WTC11 (cell line): ENCODE measurements around the gene ARMC6. TPM values are rescaled to one million over a fixed set of nuclear protein-coding genes. Genes with fewer than 3 reads are reported as not detected.

Source experiments
- ATAC-seq: fragments of 200-7000 bp; cut with Tn5 transposase; 2 replicates; pipeline ENCODE4 v1.10.0; 2021; ENCODE audit warnings: mild to moderate bottlenecking, moderate library complexity
- CTCF ChIA-PET: fragments of 300-600 bp; sonication (Branson Sonifier 250); formaldehyde crosslinking; loops from one replicate; lab custom pipeline; 2021; ENCODE audit warnings: antibody characterized with exemption; lab: Charles Lee
- POLR2A ChIA-PET: fragments of 350-600 bp; sonication (Branson Sonifier 250); formaldehyde crosslinking; loops from one replicate; lab custom pipeline; 2021; ENCODE audit warnings: antibody characterized with exemption; lab: Charles Lee
- DNase-seq: peaks from one replicate; pipeline ENCODE4 v3.0.0; 2021; ENCODE audit warnings: low spot score
- H3K27ac Mint-ChIP-seq: 2 replicates; pipeline ENCODE4 v1.8.0; 2021; ENCODE audit warnings: mixed read lengths
- H3K27me3 Mint-ChIP-seq: 2 replicates; pipeline ENCODE4 v1.8.0; 2021; ENCODE audit warnings: low read depth, mild to moderate bottlenecking, moderate library complexity, mixed read lengths
- H3K36me3 Mint-ChIP-seq: 2 replicates; pipeline ENCODE4 v1.8.0; 2021; ENCODE audit warnings: mixed read lengths
- H3K4me1 Mint-ChIP-seq: 2 replicates; pipeline ENCODE4 v1.8.0; 2022; ENCODE audit warnings: mixed read lengths
- H3K4me3 Mint-ChIP-seq: 2 replicates; pipeline ENCODE4 v1.8.0; 2021; ENCODE audit warnings: mild to moderate bottlenecking, moderate library complexity, mixed read lengths
- H3K9me3 Mint-ChIP-seq: 2 replicates; pipeline ENCODE4 v1.8.0; 2021; ENCODE audit warnings: mixed read lengths
- CREM ChIP-seq: sonication (generic); formaldehyde crosslinking; IDR thresholded peaks from 2 replicates; pipeline ENCODE4 v1.8.1; 2022; ENCODE audit warnings: mild to moderate bottlenecking, missing genetic modification reagents, moderate library complexity
- ESRRA ChIP-seq: sonication (generic); formaldehyde crosslinking; IDR thresholded peaks from 2 replicates; pipeline ENCODE4 v1.8.1; 2022; ENCODE audit warnings: mild to moderate bottlenecking, missing genetic modification reagents, borderline replicate concordance
- KAT7 ChIP-seq: sonication (generic); formaldehyde crosslinking; IDR thresholded peaks from 2 replicates; pipeline ENCODE4 v1.8.1; 2023; ENCODE audit warnings: missing genetic modification reagents, mild to moderate bottlenecking, borderline replicate concordance
- NFE2L1 ChIP-seq: sonication (generic); formaldehyde crosslinking; IDR thresholded peaks from 2 replicates; pipeline ENCODE4 v1.8.1; 2023; ENCODE audit warnings: missing genetic modification reagents
- SP1 ChIP-seq: sonication (generic); formaldehyde crosslinking; conservative IDR thresholded peaks from 2 replicates; pipeline ENCODE4 v1.8.1; 2022; ENCODE audit warnings: missing genetic modification reagents
- ZNF219 ChIP-seq: sonication (generic); formaldehyde crosslinking; IDR thresholded peaks from 2 replicates; pipeline ENCODE4 v1.8.0; 2023; ENCODE audit warnings: missing genetic modification reagents, mild to moderate bottlenecking, borderline replicate concordance
- ZNF396 ChIP-seq: fragments of 250-450 bp; sonication (Bioruptor Pico); IDR thresholded peaks from 2 replicates; pipeline ENCODE4 v1.8.0; 2021; ENCODE audit warnings: mild to moderate bottlenecking, moderate library complexity, borderline replicate concordance
- total RNA-seq: library from RNA; stranded (reverse); gene quantifications from 3 replicates; pipeline ENCODE4 v1.2.3, GENCODE V29; 2021
- TF ChIP-seq, protein P1 (sequence below): fragments of 200-600 bp; IDR thresholded peaks from 2 replicates; pipeline ENCODE4 v1.8.0; 2022; ENCODE audit warnings: antibody characterized with exemption
- TF ChIP-seq, protein P2 (sequence below): sonication (generic); formaldehyde crosslinking; IDR thresholded peaks from 2 replicates; pipeline ENCODE4 v1.8.1; 2023; ENCODE audit warnings: mild to moderate bottlenecking, missing genetic modification reagents, moderate library complexity
- TF ChIP-seq, protein P3 (sequence below): sonication (generic); formaldehyde crosslinking; IDR thresholded peaks from 2 replicates; pipeline ENCODE4 v1.8.0; 2022; ENCODE audit warnings: mild to moderate bottlenecking, missing genetic modification reagents
- TF ChIP-seq, protein P4 (sequence below): fragments of 250-450 bp; sonication (Bioruptor Pico); conservative IDR thresholded peaks from 2 replicates; pipeline ENCODE4 v1.9.0; 2021; ENCODE audit warnings: mild to moderate bottlenecking
- TF ChIP-seq, protein P5 (sequence below): sonication (generic); formaldehyde crosslinking; IDR thresholded peaks from 2 replicates; pipeline ENCODE4 v1.8.1; 2022; ENCODE audit warnings: missing genetic modification reagents, borderline replicate concordance
- TF ChIP-seq, protein P6 (sequence below): sonication (generic); formaldehyde crosslinking; conservative IDR thresholded peaks from 2 replicates; pipeline ENCODE4 v1.8.1; 2022; ENCODE audit warnings: mild to moderate bottlenecking, missing genetic modification reagents
- TF ChIP-seq, protein P7 (sequence below): fragments of 250-450 bp; sonication (Bioruptor Pico); IDR thresholded peaks from 2 replicates; pipeline ENCODE4 v1.9.0; 2021; ENCODE audit warnings: mild to moderate bottlenecking, borderline replicate concordance

The ARMC6 gene
- total RNA-seq, 1 experiment from 2014 or later: 58.8 TPM

DNA sequence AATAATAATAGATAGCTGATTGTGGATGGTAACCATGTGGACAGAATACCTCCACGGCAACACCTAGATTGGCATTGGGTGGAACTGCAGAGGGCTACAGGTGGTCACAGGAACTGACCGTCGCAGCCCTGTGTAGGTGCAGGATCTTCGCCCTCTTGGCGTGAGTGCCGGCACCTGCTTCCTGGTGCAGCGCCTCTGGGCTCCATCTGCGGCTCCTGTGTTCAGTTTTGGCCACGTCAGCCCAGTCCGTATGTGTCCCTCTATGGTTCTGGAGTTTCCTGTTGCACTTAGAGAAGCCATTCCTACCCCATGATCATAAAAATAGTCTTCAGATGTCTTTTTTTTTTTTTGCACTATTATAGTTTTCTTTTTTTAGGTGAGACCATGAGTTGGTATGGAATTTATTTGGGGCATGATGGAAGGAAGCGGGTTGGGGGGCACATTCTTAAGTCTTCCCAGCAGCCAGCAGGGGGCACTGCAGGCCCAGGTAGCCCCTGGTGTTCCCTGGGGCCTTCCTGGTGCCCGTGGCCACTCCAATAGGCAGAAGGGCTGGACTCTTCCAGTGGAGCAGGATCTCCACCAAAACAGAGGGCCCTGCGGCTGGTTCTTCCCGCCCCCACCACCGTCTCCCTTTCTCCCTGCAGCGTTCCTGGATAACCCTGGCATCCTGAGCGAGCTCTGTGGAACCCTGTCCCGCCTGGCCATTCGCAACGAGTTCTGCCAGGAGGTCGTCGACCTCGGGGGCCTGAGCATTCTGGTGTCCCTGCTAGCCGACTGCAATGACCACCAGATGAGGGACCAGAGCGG is 20.3 kb downstream of the ARMC6 start:
- no peaks in the 10 kb centered on the region for H3K27me3 Mint-ChIP-seq
- H3K4me1 Mint-ChIP-seq: no peaks in the 10 kb centered on the region
- no peaks in the 10 kb centered on the region for H3K9me3 Mint-ChIP-seq
- TF ChIP-seq, protein P1, sequence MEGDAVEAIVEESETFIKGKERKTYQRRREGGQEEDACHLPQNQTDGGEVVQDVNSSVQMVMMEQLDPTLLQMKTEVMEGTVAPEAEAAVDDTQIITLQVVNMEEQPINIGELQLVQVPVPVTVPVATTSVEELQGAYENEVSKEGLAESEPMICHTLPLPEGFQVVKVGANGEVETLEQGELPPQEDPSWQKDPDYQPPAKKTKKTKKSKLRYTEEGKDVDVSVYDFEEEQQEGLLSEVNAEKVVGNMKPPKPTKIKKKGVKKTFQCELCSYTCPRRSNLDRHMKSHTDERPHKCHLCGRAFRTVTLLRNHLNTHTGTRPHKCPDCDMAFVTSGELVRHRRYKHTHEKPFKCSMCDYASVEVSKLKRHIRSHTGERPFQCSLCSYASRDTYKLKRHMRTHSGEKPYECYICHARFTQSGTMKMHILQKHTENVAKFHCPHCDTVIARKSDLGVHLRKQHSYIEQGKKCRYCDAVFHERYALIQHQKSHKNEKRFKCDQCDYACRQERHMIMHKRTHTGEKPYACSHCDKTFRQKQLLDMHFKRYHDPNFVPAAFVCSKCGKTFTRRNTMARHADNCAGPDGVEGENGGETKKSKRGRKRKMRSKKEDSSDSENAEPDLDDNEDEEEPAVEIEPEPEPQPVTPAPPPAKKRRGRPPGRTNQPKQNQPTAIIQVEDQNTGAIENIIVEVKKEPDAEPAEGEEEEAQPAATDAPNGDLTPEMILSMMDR: peak; percentile 73; the same call in 1 of the 2 replicates
- TF ChIP-seq, protein P2, sequence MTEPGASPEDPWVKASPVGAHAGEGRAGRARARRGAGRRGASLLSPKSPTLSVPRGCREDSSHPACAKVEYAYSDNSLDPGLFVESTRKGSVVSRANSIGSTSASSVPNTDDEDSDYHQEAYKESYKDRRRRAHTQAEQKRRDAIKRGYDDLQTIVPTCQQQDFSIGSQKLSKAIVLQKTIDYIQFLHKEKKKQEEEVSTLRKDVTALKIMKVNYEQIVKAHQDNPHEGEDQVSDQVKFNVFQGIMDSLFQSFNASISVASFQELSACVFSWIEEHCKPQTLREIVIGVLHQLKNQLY (CRISPR knock-in tag): no peak
- peak; percentile 84 for ATAC-seq
- ChIA-PET POLR2A (interaction anchor here (0.6 kb wide), 2 partner anchors 9 to 52 kb away, joined by 4 to 5 read pairs; no protein-coding TSS in a partner anchor), CTCF (interaction anchor here (0.9 to 4.5 kb wide), 5 partner anchors 9 to 67 kb away, joined by 3 to 18 read pairs (median 4); no protein-coding TSS in a partner anchor)
- H3K36me3 Mint-ChIP-seq: peaks cover 51% of the 10 kb centered on the region
- H3K27ac Mint-ChIP-seq: no peak overlapping the region
- no peak overlapping the region for H3K4me3 Mint-ChIP-seq
- peak; percentile 84 for DNase-seq

DNA sequence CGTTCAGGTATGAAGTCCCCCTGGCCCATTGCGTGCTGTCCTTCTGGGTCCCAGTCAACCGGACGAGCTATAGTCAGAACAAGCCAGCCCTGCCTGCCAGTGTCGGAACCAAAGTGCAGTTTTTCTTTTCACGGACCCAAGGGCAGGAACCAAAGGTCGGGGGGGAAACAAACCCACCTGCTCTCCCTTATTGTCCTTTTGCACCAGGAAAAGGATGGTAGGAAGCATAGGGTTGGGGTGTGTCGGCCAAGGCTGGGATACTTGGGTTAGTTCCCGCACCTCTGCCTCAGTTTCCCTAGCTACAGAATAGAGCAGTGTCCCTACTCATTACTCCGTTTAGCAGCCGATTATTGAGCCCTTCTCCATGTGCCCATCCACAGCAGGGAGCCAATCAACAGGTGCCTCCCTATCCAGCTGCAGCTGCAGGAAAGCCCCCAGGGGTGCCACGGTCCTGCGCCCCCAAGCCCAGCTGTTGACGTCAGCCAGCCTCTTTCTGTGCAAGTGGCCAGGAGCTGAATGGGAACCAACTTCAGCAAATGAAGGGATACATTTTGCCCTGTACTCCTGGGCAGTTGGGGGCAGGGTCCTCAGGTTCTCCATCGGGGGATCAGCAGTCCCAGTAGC is 21.0 kb downstream of the ARMC6 start:
- ATAC-seq (no peak), DNase-seq (no peak)
- ChIA-PET CTCF (interaction anchor here (0.9 to 4.5 kb wide), 4 partner anchors 9 to 66 kb away, joined by 3 to 18 read pairs (median 8); no protein-coding TSS in a partner anchor), POLR2A (interaction anchor here (0.6 kb wide), 1 partner anchor 9 kb away, joined by 5 read pairs; no protein-coding TSS in a partner anchor)
- Mint-ChIP-seq H3K4me1 (no peaks in the 10 kb centered on the region), H3K9me3 (no peaks in the 10 kb centered on the region), H3K36me3 (peaks cover 50% of the 10 kb centered on the region), H3K27me3 (no peaks in the 10 kb centered on the region), H3K27ac (no peak overlapping the region), H3K4me3 (no peak overlapping the region)
- TF ChIP-seq, protein P3, sequence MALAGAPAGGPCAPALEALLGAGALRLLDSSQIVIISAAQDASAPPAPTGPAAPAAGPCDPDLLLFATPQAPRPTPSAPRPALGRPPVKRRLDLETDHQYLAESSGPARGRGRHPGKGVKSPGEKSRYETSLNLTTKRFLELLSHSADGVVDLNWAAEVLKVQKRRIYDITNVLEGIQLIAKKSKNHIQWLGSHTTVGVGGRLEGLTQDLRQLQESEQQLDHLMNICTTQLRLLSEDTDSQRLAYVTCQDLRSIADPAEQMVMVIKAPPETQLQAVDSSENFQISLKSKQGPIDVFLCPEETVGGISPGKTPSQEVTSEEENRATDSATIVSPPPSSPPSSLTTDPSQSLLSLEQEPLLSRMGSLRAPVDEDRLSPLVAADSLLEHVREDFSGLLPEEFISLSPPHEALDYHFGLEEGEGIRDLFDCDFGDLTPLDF (CRISPR knock-in tag): no peak
- TF ChIP-seq CREM (CRISPR knock-in tag): no peak

DNA sequence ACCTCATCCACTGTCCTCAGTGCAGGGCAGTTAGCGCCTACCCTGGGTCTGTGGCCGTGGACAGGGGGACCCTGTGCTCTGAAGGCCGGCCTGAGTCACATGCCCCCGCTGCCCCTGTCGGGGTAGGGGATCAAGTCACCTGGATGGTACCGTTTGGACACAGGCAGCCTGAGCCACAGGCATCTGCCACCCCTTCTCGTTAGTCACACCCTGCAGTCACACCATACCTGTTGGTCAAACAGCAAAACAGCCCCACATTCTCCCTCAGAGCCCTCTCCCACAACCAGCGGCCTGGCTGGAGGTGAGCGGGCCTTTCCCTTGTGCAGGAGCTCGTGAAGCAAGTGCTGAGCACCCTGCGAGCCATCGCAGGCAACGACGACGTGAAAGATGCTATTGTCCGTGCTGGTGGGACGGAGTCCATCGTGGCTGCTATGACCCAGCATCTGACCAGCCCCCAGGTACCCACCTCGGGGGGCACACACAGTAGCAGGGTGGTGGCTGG is 21.6 kb downstream of the ARMC6 start:
- Mint-ChIP-seq H3K4me1 (no peaks in the 10 kb centered on the region), H3K4me3 (no peak overlapping the region), H3K36me3 (peaks cover 47% of the 10 kb centered on the region), H3K27ac (no peak overlapping the region), H3K27me3 (no peaks in the 10 kb centered on the region), H3K9me3 (no peaks in the 10 kb centered on the region)
- DNase-seq: no peak
- ATAC-seq: no peak
- ChIA-PET POLR2A (no interaction called here), CTCF (interaction anchor here (1.8 kb wide), 1 partner anchor 66 kb away, joined by 11 read pairs; no protein-coding TSS in a partner anchor)
- TF ChIP-seq, protein P4, sequence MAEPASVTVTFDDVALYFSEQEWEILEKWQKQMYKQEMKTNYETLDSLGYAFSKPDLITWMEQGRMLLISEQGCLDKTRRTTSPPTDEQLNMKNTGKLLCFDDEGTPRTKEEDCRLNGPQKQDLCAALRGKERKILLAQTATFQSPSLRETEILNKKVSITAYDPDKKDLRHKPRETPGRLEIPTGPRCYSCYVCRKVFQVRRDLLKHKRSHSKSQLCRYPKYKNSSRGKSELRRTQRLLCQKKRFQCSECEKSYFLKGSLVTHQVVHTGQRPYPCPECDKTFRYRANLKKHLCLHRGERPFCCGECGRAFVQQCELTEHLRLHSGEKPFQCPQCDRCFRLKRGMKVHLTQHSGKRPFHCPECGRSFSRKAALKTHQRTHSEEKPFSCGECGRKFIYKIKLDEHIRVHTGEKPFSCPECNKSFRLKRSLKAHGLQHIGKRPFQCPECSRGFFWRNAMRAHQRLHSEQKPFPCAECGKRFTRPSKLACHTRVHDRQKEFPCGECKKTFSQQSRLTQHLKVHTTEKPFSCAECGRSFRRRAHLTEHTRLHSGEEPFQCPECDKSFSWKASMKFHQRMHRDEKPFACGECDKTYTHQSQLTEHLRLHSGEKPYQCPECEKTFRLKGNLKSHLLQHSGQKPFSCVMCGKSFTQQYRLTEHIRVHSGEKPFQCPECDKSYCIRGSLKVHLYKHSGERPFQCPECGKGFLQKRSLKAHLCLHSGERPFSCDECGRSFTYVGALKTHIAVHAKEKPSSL (CRISPR knock-in tag): no peak
- no peak for TF ChIP-seq ZNF219 (CRISPR knock-in tag)
- TF ChIP-seq, protein P5, sequence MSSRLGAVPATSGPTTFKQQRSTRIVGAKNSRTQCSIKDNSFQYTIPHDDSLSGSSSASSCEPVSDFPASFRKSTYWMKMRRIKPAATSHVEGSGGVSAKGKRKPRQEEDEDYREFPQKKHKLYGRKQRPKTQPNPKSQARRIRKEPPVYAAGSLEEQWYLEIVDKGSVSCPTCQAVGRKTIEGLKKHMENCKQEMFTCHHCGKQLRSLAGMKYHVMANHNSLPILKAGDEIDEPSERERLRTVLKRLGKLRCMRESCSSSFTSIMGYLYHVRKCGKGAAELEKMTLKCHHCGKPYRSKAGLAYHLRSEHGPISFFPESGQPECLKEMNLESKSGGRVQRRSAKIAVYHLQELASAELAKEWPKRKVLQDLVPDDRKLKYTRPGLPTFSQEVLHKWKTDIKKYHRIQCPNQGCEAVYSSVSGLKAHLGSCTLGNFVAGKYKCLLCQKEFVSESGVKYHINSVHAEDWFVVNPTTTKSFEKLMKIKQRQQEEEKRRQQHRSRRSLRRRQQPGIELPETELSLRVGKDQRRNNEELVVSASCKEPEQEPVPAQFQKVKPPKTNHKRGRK (CRISPR knock-in tag): no peak
- no peak for TF ChIP-seq NFE2L1 (CRISPR knock-in tag)
- no peak for TF ChIP-seq ZNF396
- no peak for TF ChIP-seq SP1 (CRISPR knock-in tag)
- TF ChIP-seq, protein P6, sequence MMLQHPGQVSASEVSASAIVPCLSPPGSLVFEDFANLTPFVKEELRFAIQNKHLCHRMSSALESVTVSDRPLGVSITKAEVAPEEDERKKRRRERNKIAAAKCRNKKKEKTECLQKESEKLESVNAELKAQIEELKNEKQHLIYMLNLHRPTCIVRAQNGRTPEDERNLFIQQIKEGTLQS (CRISPR knock-in tag): no peak
- TF ChIP-seq, protein P7, sequence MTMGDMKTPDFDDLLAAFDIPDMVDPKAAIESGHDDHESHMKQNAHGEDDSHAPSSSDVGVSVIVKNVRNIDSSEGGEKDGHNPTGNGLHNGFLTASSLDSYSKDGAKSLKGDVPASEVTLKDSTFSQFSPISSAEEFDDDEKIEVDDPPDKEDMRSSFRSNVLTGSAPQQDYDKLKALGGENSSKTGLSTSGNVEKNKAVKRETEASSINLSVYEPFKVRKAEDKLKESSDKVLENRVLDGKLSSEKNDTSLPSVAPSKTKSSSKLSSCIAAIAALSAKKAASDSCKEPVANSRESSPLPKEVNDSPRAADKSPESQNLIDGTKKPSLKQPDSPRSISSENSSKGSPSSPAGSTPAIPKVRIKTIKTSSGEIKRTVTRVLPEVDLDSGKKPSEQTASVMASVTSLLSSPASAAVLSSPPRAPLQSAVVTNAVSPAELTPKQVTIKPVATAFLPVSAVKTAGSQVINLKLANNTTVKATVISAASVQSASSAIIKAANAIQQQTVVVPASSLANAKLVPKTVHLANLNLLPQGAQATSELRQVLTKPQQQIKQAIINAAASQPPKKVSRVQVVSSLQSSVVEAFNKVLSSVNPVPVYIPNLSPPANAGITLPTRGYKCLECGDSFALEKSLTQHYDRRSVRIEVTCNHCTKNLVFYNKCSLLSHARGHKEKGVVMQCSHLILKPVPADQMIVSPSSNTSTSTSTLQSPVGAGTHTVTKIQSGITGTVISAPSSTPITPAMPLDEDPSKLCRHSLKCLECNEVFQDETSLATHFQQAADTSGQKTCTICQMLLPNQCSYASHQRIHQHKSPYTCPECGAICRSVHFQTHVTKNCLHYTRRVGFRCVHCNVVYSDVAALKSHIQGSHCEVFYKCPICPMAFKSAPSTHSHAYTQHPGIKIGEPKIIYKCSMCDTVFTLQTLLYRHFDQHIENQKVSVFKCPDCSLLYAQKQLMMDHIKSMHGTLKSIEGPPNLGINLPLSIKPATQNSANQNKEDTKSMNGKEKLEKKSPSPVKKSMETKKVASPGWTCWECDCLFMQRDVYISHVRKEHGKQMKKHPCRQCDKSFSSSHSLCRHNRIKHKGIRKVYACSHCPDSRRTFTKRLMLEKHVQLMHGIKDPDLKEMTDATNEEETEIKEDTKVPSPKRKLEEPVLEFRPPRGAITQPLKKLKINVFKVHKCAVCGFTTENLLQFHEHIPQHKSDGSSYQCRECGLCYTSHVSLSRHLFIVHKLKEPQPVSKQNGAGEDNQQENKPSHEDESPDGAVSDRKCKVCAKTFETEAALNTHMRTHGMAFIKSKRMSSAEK (CRISPR knock-in tag): no peak
- no peak for TF ChIP-seq KAT7
- TF ChIP-seq ESRRA (CRISPR knock-in tag): no peak
